CD4-positive, alpha-beta T cell treated with Interleukin-12 subunit alpha and Interleukin-12 subunit beta, for 1 hour (primary cell): ENCODE results near the gene ODR4.
"Not testable (repeated sequence)": the region's sequence is repeated elsewhere in the genome, so short reads cannot be mapped to it uniquely, and the experiment has no call there.

Source experiments
- DNase-seq: peaks from one replicate; pipeline ENCODE4 v3.0.0-alpha.2; 2020

Gene ODR4

GRCh38 chr1:186375152-186375928, at the start of gene ODR4, which contains the start of gene TPR:
ODR4 (plus strand) TSS chr1:186375838; CDS start chr1:186379786, 3,948 bp downstream.
TPR (minus strand) TSS chr1:186375253; CDS start chr1:186375028, 225 bp downstream.
- peak; percentile 98 for DNase-seq

GRCh38 chr1:186326009-186326408, 49.6 kb upstream of the ODR4 start:
- DNase-seq, result no peak

GRCh38 chr1:186327331-186327730, 48.3 kb upstream of the ODR4 start:
- no peak for DNase-seq

- no peak for DNase-seq
These were observed 44.9 kb upstream of the ODR4 start for GRCh38 chr1:186330758-186331157.

- DNase-seq, result no peak
These were observed 38.1 kb upstream of the ODR4 start for GRCh38 chr1:186337554-186337953.

GRCh38 chr1:186340772-186341171, 34.9 kb upstream of the ODR4 start:
- no peak for DNase-seq

GRCh38 chr1:186347837-186348691, 27.6 kb upstream of the ODR4 start:
- not testable (repeated sequence) for DNase-seq

- DNase-seq, result peak; percentile 49
These were observed 1.1 kb upstream of the ODR4 start for GRCh38 chr1:186374303-186375151.

- DNase-seq, result no peak
These were observed 286 bp downstream of the ODR4 start for GRCh38 chr1:186375929-186376319.

GRCh38 chr1:186386725-186387383, 11.2 kb downstream of the ODR4 start:
- no peak for DNase-seq

- no peak for DNase-seq
These were observed 15.3 kb downstream of the ODR4 start for GRCh38 chr1:186390925-186391324.

- no peak for DNase-seq
These were observed 16.2 kb downstream of the ODR4 start for GRCh38 chr1:186391841-186392240.

- not testable (repeated sequence) for DNase-seq
These were observed 17.1 kb downstream of the ODR4 start for GRCh38 chr1:186392711-186393110.

GRCh38 chr1:186401446-186401845, 25.8 kb downstream of the ODR4 start:
- DNase-seq, result not testable (repeated sequence)

GRCh38 chr1:186403632-186404031, 28.0 kb downstream of the ODR4 start:
- no peak for DNase-seq

- peak; percentile 52 for DNase-seq
These were observed 28.9 kb downstream of the ODR4 start for GRCh38 chr1:186404454-186405051.

- no peak for DNase-seq
These were observed 33.5 kb downstream of the ODR4 start for GRCh38 chr1:186409091-186409490.

- no peak for DNase-seq
These were observed 37.7 kb downstream of the ODR4 start for GRCh38 chr1:186413319-186413718.

- no peak for DNase-seq
These were observed 42.9 kb downstream of the ODR4 start for GRCh38 chr1:186418503-186418902.

GRCh38 chr1:186420311-186420710, 44.7 kb downstream of the ODR4 start:
- DNase-seq, result no peak

GRCh38 chr1:186420923-186421322, 45.3 kb downstream of the ODR4 start:
- DNase-seq, result no peak

- DNase-seq, result no peak
These were observed 45.8 kb downstream of the ODR4 start for GRCh38 chr1:186421446-186421845.
